ENCODE data around the gene AFF2. TPM values are rescaled to one million over a fixed set of nuclear protein-coding genes. Genes with fewer than 3 reads are reported as not detected.

The AFF2 gene
- total RNA-seq, 3 donors from 2014 or later (not counting 1 experiment from before 2014, with no cell fraction given): 0.24 to 4.8 (median 0.79) TPM

DNA sequence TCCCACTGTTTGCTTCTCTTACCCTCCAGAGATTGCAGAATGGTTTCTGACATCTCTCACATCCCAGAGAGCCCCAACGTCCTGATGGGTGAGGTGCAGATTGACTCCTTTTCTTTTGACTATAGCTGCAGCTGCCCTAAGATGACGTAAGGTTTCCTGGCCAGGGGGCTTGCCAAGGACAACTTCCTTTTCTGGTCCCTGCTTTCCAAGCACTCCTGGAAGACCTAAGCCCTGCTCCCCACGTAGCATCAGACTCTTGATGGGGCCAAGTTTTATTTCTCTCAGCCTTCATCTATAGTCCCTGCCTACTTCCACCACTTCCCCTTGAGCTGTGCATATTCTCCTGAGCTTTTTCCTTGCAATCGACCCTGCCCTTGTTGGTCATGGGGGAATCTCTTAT is 507.0 kb downstream of the AFF2 start:
- no peak overlapping the region for H3K4me3 Mint-ChIP-seq
- H3K4me1 Mint-ChIP-seq: no peaks in the 10 kb centered on the region
- Histone ChIP-seq H3K9me3 (ENCODE audit: control insufficient read depth, insufficient read depth, low read length) (no peaks in the 10 kb centered on the region), H3K27ac (ENCODE audit: low read length) (no peak overlapping the region), H3K4me3 (ENCODE audit: low read length) (no peak overlapping the region), H3K36me3 (ENCODE audit: control insufficient read depth, insufficient read depth, low read length) (no peaks in the 10 kb centered on the region), H3K4me1 (ENCODE audit: control insufficient read depth, insufficient read depth, low read length) (no peaks in the 10 kb centered on the region), H3K27me3 (ENCODE audit: control insufficient read depth, insufficient read depth, low read length) (no peaks in the 10 kb centered on the region)
- H3K27me3 Mint-ChIP-seq (ENCODE audit: low read depth in 2 of 2): peaks cover 0 to 8% of the 10 kb centered on the region in 2 donors
- DNase-seq: no peak
- 53% methylated on average over 4 of the region's 4 CpGs for WGBS (ENCODE audit: insufficient coverage)
- intact Hi-C loops (cut with micrococcal nuclease): no loop called here
- TF ChIP-seq, protein P1, sequence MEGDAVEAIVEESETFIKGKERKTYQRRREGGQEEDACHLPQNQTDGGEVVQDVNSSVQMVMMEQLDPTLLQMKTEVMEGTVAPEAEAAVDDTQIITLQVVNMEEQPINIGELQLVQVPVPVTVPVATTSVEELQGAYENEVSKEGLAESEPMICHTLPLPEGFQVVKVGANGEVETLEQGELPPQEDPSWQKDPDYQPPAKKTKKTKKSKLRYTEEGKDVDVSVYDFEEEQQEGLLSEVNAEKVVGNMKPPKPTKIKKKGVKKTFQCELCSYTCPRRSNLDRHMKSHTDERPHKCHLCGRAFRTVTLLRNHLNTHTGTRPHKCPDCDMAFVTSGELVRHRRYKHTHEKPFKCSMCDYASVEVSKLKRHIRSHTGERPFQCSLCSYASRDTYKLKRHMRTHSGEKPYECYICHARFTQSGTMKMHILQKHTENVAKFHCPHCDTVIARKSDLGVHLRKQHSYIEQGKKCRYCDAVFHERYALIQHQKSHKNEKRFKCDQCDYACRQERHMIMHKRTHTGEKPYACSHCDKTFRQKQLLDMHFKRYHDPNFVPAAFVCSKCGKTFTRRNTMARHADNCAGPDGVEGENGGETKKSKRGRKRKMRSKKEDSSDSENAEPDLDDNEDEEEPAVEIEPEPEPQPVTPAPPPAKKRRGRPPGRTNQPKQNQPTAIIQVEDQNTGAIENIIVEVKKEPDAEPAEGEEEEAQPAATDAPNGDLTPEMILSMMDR (IDR thresholded peaks at IDR 0.05): no peak
- H3K36me3 Mint-ChIP-seq: no peaks in the 10 kb centered on the region
- no peak for ATAC-seq
- no peak overlapping the region for H3K27ac Mint-ChIP-seq
- H3K9me3 Mint-ChIP-seq: no peaks in the 10 kb centered on the region

DNA sequence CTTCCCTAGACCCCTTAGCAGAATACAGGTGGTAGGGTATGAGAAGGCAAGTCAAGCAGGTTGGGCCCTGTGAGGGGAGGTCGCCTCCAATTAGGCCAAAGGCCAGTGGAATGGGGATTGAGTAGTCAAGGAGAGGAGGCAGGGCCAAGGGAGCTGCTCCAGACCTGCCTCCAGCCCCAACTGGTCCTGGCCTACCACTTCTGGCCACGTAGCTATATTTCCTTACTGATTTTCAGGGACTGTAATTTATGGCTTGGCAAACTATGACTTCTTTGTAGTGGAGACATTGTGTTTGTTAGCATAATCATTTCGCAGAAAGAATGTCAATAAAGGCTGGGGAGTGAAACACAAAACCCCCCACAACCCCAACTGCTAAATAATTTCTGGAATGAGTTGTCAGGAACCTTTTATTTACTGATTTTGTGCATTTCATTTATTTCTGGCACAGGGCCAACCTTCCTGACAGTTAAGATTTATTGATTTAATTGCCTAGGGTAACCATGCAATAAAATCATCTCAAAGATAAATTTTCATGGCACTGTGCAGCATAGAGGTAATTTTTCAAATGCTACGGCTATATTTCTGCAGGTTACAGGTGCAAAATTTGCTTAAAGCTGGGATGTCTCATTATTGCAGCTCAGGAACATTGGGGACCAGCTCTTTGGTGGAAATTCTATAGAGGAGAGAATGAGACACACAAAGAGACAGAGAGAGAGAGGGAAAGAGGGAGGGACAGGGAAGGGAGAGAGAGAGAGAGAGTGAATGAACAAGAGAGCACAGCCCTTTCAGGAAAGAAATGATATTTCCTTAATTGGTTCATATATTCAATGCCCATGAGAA is 509.8 kb downstream of the AFF2 start:
- Mint-ChIP-seq H3K9me3 (no peaks in the 10 kb centered on the region), H3K4me3 (no peak overlapping the region), H3K36me3 (no peaks in the 10 kb centered on the region), H3K4me1 (no peaks in the 10 kb centered on the region), H3K27ac (no peak overlapping the region), H3K27me3 (ENCODE audit: low read depth in 2 of 2) (peaks cover 0 to 2% of the 10 kb centered on the region in 2 donors)
- WGBS (ENCODE audit: insufficient coverage): 61% methylated on average over 3 of the region's 4 CpGs
- H3K9me3 ChIP-seq (ENCODE audit: control insufficient read depth, insufficient read depth, low read length): no peaks in the 10 kb centered on the region
- H3K4me1 ChIP-seq (ENCODE audit: control insufficient read depth, insufficient read depth, low read length): no peaks in the 10 kb centered on the region
- H3K27ac ChIP-seq (ENCODE audit: low read length): no peak overlapping the region
- intact Hi-C loops (cut with micrococcal nuclease): no loop called here
- ATAC-seq (no peak), DNase-seq (no peak)
- no peaks in the 10 kb centered on the region for H3K27me3 ChIP-seq (ENCODE audit: control insufficient read depth, insufficient read depth, low read length)
- no peaks in the 10 kb centered on the region for H3K36me3 ChIP-seq (ENCODE audit: control insufficient read depth, insufficient read depth, low read length)
- H3K4me3 ChIP-seq (ENCODE audit: low read length): no peak overlapping the region
- TF ChIP-seq, protein P1 (IDR thresholded peaks at IDR 0.05): no peak

DNA sequence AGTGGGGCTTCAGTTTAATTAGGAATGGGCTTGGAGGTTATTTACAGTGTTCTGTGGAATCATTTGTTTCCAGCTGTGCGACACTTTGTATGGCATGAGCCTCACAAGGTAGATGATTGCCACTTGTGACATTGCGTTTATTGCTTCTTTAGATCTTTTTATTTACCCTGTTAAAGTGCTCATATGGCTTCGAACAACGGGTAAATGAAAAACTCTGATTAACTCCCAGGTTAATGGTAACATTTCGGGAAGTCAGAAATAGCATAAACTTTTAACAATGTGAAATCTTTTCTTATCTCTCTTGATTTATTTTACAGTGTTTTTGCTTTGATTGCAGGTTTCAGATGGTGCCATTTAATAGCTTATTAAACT is 510.4 kb downstream of the AFF2 start:
- no peaks in the 10 kb centered on the region for H3K27me3 ChIP-seq (ENCODE audit: control insufficient read depth, insufficient read depth, low read length)
- intact Hi-C loops (cut with micrococcal nuclease): no loop called here
- Mint-ChIP-seq H3K36me3 (no peaks in the 10 kb centered on the region), H3K4me3 (no peak overlapping the region), H3K27ac (no peak overlapping the region), H3K4me1 (no peaks in the 10 kb centered on the region), H3K27me3 (ENCODE audit: low read depth in 2 of 2) (no peaks in the 10 kb centered on the region), H3K9me3 (no peaks in the 10 kb centered on the region)
- H3K4me3 ChIP-seq (ENCODE audit: low read length): no peak overlapping the region
- ATAC-seq: no peak
- no peak for DNase-seq
- H3K36me3 ChIP-seq (ENCODE audit: control insufficient read depth, insufficient read depth, low read length): no peaks in the 10 kb centered on the region
- no peaks in the 10 kb centered on the region for H3K4me1 ChIP-seq (ENCODE audit: control insufficient read depth, insufficient read depth, low read length)
- H3K9me3 ChIP-seq (ENCODE audit: control insufficient read depth, insufficient read depth, low read length): no peaks in the 10 kb centered on the region
- no peak overlapping the region for H3K27ac ChIP-seq (ENCODE audit: low read length)
- TF ChIP-seq, protein P1 (IDR thresholded peaks at IDR 0.05): no peak
- 100% methylated on average over 3 of the region's 5 CpGs for WGBS (ENCODE audit: insufficient coverage)

DNA sequence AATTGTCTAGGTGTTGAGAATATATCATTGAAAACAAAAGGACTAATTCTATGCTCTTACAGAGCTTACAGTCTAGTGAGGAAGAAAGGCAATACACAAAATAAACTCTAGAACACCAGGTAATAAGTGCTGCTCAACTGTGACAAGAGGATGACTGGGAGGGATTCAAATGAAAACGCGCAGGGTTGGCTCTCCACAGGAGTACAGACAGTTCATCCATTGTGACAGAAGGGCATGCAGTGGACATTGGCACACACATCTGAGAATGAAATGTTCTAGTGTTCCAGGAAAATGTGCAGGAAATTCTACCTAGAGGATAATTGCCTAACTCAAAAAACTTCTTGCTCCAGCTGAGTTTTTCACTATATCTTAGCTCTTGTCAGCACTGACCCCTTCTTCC is 512.7 kb downstream of the AFF2 start:
- no peak overlapping the region for H3K27ac ChIP-seq (ENCODE audit: low read length)
- TF ChIP-seq, protein P1 (IDR thresholded peaks at IDR 0.05): no peak
- intact Hi-C loops (cut with micrococcal nuclease): no loop called here
- H3K4me3 ChIP-seq (ENCODE audit: low read length): no peak overlapping the region
- no peaks in the 10 kb centered on the region for H3K9me3 ChIP-seq (ENCODE audit: control insufficient read depth, insufficient read depth, low read length)
- no peaks in the 10 kb centered on the region for H3K4me1 ChIP-seq (ENCODE audit: control insufficient read depth, insufficient read depth, low read length)
- H3K27me3 Mint-ChIP-seq (ENCODE audit: low read depth in 2 of 2): no peaks in the 10 kb centered on the region
- DNase-seq (no peak), ATAC-seq (no peak)
- H3K4me3 Mint-ChIP-seq: no peak overlapping the region
- no peaks in the 10 kb centered on the region for H3K36me3 ChIP-seq (ENCODE audit: control insufficient read depth, insufficient read depth, low read length)
- WGBS (ENCODE audit: insufficient coverage): 100% methylated on average over 2 of the region's 2 CpGs
- no peak overlapping the region for H3K27ac Mint-ChIP-seq
- no peaks in the 10 kb centered on the region for H3K36me3 Mint-ChIP-seq
- no peaks in the 10 kb centered on the region for H3K9me3 Mint-ChIP-seq
- no peaks in the 10 kb centered on the region for H3K27me3 ChIP-seq (ENCODE audit: control insufficient read depth, insufficient read depth, low read length)
- H3K4me1 Mint-ChIP-seq: no peaks in the 10 kb centered on the region
